Breast epithelium (tissue), 3 donors: ENCODE results near the gene UBE3D.
"Not testable (repeated sequence)": the region's sequence is repeated elsewhere in the genome, so short reads cannot be mapped to it uniquely, and the experiment has no call there.

Source experiments
- CTCF ChIP-seq, 3 donors: fragments of 450-650 bp; IDR thresholded peaks; one replicate each; pipeline ENCODE4 v1.5.1; 2016 to 2017; ENCODE audit warnings: antibody characterized with exemption in 3 of 3, mild to moderate bottlenecking in 3 of 3, moderate library complexity in 3 of 3
- POLR2A ChIP-seq: fragments of 450-650 bp; IDR thresholded peaks from one replicate; pipeline ENCODE4 v1.6.1; 2016; ENCODE audit warnings: antibody characterized with exemption, mild to moderate bottlenecking, moderate library complexity

GRCh38 chr6:82930915-82931314 is 134.7 kb downstream of the UBE3D start:
- TF ChIP-seq CTCF (IDR thresholded peaks at IDR 0.05); POLR2A: not testable (repeated sequence)
